SU-DHL-6 (cell line): Measurements from ENCODE around the gene C17orf58.
"Not testable (repeated sequence)": the region's sequence is repeated elsewhere in the genome, so short reads cannot be mapped to it uniquely, and the experiment has no call there.

Experiments
- H2AFZ ChIP-seq: fragments of 200-600 bp; sonication (generic); 2 replicates; pipeline ENCODE4 v1.6.1; 2014; ENCODE audit warnings: low read depth, mild to moderate bottlenecking, moderate library complexity, mixed read lengths, antibody characterized with exemption, low read length; ENCODE audit not compliant: severe bottlenecking
- H3F3A ChIP-seq: fragments of 200-600 bp; shearing (Covaris generic); 2 replicates; pipeline ENCODE4 v1.6.0; 2016; ENCODE audit warnings: antibody characterized with exemption, mild to moderate bottlenecking; ENCODE audit not compliant: insufficient read depth
- H3K27ac ChIP-seq: fragments of 200-600 bp; sonication (generic); 2 replicates; pipeline ENCODE4 v1.5.1; 2016; ENCODE audit warnings: low read depth, mild to moderate bottlenecking, low read length, moderate library complexity, mixed read lengths
- H3K27me3 ChIP-seq: fragments of 200-600 bp; sonication (generic), shearing (Covaris generic); 2 replicates; pipeline ENCODE4 v1.6.0; 2014; ENCODE audit warnings: mild to moderate bottlenecking, low read length
- H3K36me3 ChIP-seq: fragments of 200-600 bp; sonication (generic); 2 replicates; pipeline ENCODE4 v1.6.1; 2014; ENCODE audit warnings: mild to moderate bottlenecking, low read length, mixed read lengths
- H3K4me2 ChIP-seq: fragments of 300-600, 200-600 bp; shearing (Covaris generic), sonication (generic); 2 replicates; pipeline ENCODE4 v1.6.0; 2014; ENCODE audit warnings: low read length, low read depth, mild to moderate bottlenecking; ENCODE audit not compliant: poor library complexity, severe bottlenecking
- H3K4me3 ChIP-seq: fragments of 200-600 bp; sonication (generic); 2 replicates; pipeline ENCODE4 v1.5.1; 2014; ENCODE audit warnings: antibody characterized with exemption, low read length, mild to moderate bottlenecking, mixed read lengths; ENCODE audit not compliant: insufficient read depth, poor library complexity, severe bottlenecking
- H3K79me2 ChIP-seq: fragments of 200-600 bp; sonication (generic); 2 replicates; pipeline ENCODE4 v1.6.1; 2014; ENCODE audit warnings: mild to moderate bottlenecking, low read length, moderate library complexity; ENCODE audit not compliant: insufficient read depth
- H3K9ac ChIP-seq: fragments of 200-600 bp; sonication (generic); 2 replicates; pipeline ENCODE4 v1.7.0; 2014; ENCODE audit warnings: mild to moderate bottlenecking, low read length
- H3K9me2 ChIP-seq: fragments of 200-600 bp; sonication (generic); replicated peaks from 2 replicates; pipeline ENCODE4 v1.6.1; 2014; ENCODE audit warnings: low read length; ENCODE audit not compliant: insufficient read depth
- H3K9me3 ChIP-seq: fragments of 200-600 bp; sonication (generic); 2 replicates; pipeline ENCODE4 v1.6.1; 2014; ENCODE audit warnings: low read length, mixed read lengths; ENCODE audit not compliant: insufficient read depth
- H4K20me1 ChIP-seq: fragments of 200-600 bp; sonication (generic); 2 replicates; pipeline ENCODE4 v1.6.1; 2014; ENCODE audit warnings: low read depth, mild to moderate bottlenecking, antibody characterized with exemption, low read length, moderate library complexity, mixed read lengths
- EZH2phosphoT487 ChIP-seq: fragments of 200-600 bp; sonication (generic), shearing (Covaris generic); conservative IDR thresholded peaks from 2 replicates; pipeline ENCODE4 v1.6.1; 2018; ENCODE audit warnings: mild to moderate bottlenecking, antibody characterized with exemption, low read length, moderate library complexity, mixed read lengths
- TF ChIP-seq, protein P1 (sequence below): fragments of 200-600 bp; sonication (generic); IDR thresholded peaks from one replicate; pipeline ENCODE4 v1.5.1; 2017; ENCODE audit warnings: antibody characterized with exemption, mild to moderate bottlenecking, low read length, moderate library complexity; ENCODE audit not compliant: insufficient read depth, poor library complexity, severe bottlenecking

The C17orf58 gene

DNA sequence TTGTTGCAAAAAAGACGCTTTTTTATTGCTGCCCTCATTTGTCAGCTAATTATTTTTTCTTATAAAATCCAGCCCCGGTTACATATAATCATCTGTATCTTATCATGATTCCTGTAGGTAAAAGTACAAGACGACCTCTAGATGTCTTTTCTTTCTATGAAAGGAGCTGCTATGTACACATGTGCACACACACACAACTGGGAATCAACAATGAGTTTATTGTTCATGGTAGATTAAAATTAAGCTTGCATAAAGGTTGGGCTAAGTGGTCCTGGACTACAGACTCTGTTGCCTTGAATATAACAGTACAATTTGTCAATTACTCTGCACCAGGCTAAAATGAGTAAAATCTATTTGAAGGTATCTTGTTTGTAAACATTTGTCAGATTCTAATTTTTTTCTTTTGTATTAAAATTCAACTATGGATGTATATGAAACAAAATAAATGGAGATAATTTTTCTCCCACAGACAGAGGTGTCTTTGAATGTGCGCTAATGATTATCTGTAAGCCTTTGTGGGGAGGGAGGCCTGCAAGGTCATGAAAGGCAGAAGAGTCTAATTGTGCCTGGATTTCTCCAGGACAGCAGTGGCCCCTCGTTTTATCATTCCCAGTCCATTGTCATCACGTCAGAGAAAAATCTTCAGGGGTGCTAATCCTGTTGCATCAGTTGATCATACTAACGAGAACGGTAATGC lies 13.4 kb downstream of the C17orf58 start:
- Histone ChIP-seq H3K27me3 (no peaks in the 10 kb centered on the region), H2AFZ (no peak overlapping the region), H3K36me3 (peaks cover 15% of the 10 kb centered on the region; the same call in 1 of the 2 replicates), H3K27ac (no peak overlapping the region), H3F3A (peaks cover 26% of the 10 kb centered on the region; the same call in 1 of the 2 replicates), H4K20me1 (no peaks in the 10 kb centered on the region), H3K79me2 (no peaks in the 10 kb centered on the region), H3K9me3 (no peaks in the 10 kb centered on the region), H3K4me3 (no peak overlapping the region), H3K9ac (no peak overlapping the region), H3K4me2 (no peak overlapping the region), H3K9me2 (no peaks in the 10 kb centered on the region)
- TF ChIP-seq, protein P1, sequence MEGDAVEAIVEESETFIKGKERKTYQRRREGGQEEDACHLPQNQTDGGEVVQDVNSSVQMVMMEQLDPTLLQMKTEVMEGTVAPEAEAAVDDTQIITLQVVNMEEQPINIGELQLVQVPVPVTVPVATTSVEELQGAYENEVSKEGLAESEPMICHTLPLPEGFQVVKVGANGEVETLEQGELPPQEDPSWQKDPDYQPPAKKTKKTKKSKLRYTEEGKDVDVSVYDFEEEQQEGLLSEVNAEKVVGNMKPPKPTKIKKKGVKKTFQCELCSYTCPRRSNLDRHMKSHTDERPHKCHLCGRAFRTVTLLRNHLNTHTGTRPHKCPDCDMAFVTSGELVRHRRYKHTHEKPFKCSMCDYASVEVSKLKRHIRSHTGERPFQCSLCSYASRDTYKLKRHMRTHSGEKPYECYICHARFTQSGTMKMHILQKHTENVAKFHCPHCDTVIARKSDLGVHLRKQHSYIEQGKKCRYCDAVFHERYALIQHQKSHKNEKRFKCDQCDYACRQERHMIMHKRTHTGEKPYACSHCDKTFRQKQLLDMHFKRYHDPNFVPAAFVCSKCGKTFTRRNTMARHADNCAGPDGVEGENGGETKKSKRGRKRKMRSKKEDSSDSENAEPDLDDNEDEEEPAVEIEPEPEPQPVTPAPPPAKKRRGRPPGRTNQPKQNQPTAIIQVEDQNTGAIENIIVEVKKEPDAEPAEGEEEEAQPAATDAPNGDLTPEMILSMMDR: no peak
- no peak for TF ChIP-seq EZH2phosphoT487

DNA sequence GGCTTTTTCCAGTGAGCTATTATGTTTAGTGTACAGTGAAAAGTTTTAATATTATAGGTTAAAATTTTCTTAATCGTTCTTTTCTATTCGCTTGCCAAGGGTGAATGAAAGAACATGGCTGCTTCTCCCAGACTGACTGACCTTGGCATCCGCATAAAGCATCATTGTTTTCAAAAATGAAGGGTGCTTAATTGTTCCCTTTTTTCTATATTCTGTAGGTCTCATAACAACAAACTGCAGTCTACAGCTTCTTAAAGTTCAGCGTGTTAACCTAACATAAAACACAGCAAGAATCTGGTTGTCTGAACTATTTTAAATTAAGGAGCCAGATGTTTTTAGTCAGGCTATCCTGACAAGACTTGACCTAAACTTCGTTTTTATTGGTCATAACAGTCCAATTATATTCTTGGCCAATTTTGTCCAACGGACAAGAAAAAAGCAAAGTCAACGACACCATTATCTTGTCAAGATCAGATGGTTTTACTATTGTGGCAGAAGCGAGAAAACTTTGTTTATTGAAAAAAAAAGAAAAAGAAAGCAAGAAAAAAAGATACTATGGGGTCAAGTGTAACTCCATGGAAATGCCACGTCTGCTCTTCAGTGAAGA lies 14.1 kb downstream of the C17orf58 start:
- Histone ChIP-seq H3K9ac (no peak overlapping the region), H3F3A (peaks cover 26% of the 10 kb centered on the region; the same call in 1 of the 2 replicates), H3K27me3 (no peaks in the 10 kb centered on the region), H3K4me3 (no peak overlapping the region), H3K9me2 (no peaks in the 10 kb centered on the region), H3K9me3 (no peaks in the 10 kb centered on the region), H3K79me2 (no peaks in the 10 kb centered on the region), H3K4me2 (no peak overlapping the region), H4K20me1 (no peaks in the 10 kb centered on the region), H2AFZ (no peak overlapping the region), H3K27ac (no peak overlapping the region), H3K36me3 (peaks cover 15% of the 10 kb centered on the region; the same call in 1 of the 2 replicates)
- no peak for TF ChIP-seq EZH2phosphoT487
- TF ChIP-seq, protein P1: no peak

DNA sequence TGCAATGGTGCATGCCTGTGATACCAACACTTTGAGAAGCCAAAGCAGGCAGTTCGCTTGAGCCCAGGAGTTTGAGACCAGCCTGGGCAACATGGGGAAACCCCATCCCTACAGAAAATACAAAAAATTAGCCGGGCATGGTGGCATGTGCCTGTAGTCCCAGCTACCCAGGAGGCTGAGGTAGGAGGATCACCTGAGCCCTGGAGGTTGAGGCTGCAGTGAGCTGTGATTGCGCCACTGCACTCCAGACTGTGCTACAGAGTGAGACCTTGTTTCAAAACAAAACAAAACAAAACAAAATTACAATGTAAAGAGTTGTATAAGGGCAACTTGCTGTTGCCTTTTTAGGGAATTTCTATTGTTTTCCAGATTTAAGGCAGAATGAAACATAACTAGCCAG lies 15.4 kb downstream of the C17orf58 start:
- not testable (repeated sequence) for H3K4me3 ChIP-seq, H3K27me3 ChIP-seq, H4K20me1 ChIP-seq, H3K9me3 ChIP-seq, H3K9ac ChIP-seq, H3K27ac ChIP-seq, H3K4me2 ChIP-seq, H3K79me2 ChIP-seq, H3K9me2 ChIP-seq, H2AFZ ChIP-seq
- H3K36me3 ChIP-seq: peaks cover 15% of the 10 kb centered on the region; the same call in 1 of the 2 replicates
- peaks cover 26% of the 10 kb centered on the region; the same call in 1 of the 2 replicates for H3F3A ChIP-seq

DNA sequence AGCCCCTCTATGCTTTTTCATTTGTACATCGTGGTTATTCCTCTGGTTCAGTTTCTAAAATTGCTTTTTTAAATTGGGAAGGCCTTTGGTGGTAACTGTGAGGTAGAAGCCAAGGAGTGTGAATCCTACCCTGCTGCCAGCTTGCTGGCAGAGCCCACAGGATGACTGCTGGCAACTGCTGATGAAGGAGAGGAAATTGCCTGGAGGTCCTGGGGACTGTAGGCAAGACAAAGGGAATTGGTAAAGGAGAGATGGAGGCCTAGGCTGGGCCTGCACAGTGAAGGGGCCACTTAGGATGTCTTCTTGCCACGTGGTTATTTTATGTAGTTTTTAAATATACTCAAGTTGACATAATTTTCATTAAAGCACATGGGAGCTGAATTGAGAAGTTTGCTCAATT lies 15.8 kb downstream of the C17orf58 start:
- H3F3A ChIP-seq: peaks cover 26% of the 10 kb centered on the region; the same call in 1 of the 2 replicates
- TF ChIP-seq, protein P1: no peak
- no peak for TF ChIP-seq EZH2phosphoT487
- no peaks in the 10 kb centered on the region for H3K79me2 ChIP-seq
- no peaks in the 10 kb centered on the region for H4K20me1 ChIP-seq
- no peak overlapping the region for H3K4me2 ChIP-seq
- no peak overlapping the region for H3K4me3 ChIP-seq
- H3K9me2 ChIP-seq: no peaks in the 10 kb centered on the region
- H3K27me3 ChIP-seq: no peaks in the 10 kb centered on the region
- peaks cover 20% of the 10 kb centered on the region; the same call in 1 of the 2 replicates for H3K36me3 ChIP-seq
- H3K9ac ChIP-seq: no peak overlapping the region
- H3K9me3 ChIP-seq: no peaks in the 10 kb centered on the region
- no peak overlapping the region for H3K27ac ChIP-seq
- H2AFZ ChIP-seq: no peak overlapping the region

DNA sequence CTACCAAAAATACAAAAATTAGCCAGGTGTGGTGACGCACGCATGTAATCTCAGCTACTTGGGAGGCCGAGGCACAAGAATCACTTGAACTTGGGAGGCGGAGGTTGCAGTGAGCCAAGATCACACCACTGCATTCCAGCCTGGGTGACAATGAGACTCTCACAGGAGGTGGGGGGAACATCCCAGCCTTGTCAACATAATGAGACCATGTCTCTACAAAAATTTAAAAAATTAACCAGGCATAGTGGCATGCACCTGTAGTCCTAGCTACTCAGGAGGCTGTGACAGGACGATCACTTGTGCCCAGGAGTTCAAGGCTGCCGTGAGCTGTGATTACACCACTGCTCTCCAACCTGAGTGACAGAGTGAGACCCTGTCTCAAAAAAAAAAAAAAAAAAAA lies 20.0 kb downstream of the C17orf58 start:
- not testable (repeated sequence) for H2AFZ ChIP-seq, H3K27ac ChIP-seq, H3K4me2 ChIP-seq, H3K4me3 ChIP-seq, H3K79me2 ChIP-seq, H3K9ac ChIP-seq, H3F3A ChIP-seq, H3K9me2 ChIP-seq, H3K9me3 ChIP-seq, H3K27me3 ChIP-seq, H4K20me1 ChIP-seq
- peaks cover 24% of the 10 kb centered on the region; the same call in 1 of the 2 replicates for H3K36me3 ChIP-seq
